Measurements from ENCODE around the gene ALCAM. TPM values are rescaled to one million over a fixed set of nuclear protein-coding genes. Genes with fewer than 3 reads are reported as not detected.

Gene ALCAM
- total RNA-seq, 1 donor from 2014 or later = 54.4 TPM

- H3K79me2 ChIP-seq (ENCODE audit: low read depth) = peaks cover 2% of the 10 kb centered on the region
- no peaks in the 10 kb centered on the region for H3F3A ChIP-seq (ENCODE audit: low read depth)
- H2AFZ ChIP-seq (replicated peaks) = no peak overlapping the region
- no peaks in the 10 kb centered on the region for H3K27me3 ChIP-seq
- H3K27ac Mint-ChIP-seq = no peak overlapping the region
- H3K27me3 Mint-ChIP-seq (ENCODE audit: insufficient read depth, low read depth) = no peaks in the 10 kb centered on the region
- no peaks in the 10 kb centered on the region for H4K20me1 ChIP-seq (ENCODE audit: low read depth)
- no peaks in the 10 kb centered on the region for H3K9me3 Mint-ChIP-seq
- H3K4me1 Mint-ChIP-seq = no peaks in the 10 kb centered on the region
- no peak overlapping the region for H3K4me3 Mint-ChIP-seq
- no peak overlapping the region for H3K9ac ChIP-seq
- TF ChIP-seq CTCF (IDR thresholded peaks at IDR 0.05) (no peak), EZH2 (IDR thresholded peaks at IDR 0.05) (no peak), EZH2phosphoT487 (IDR thresholded peaks at IDR 0.05) (no peak)
- no peaks in the 10 kb centered on the region for H3K36me3 ChIP-seq
- no peak for DNase-seq (ENCODE audit: low spot score)
- H3K27ac ChIP-seq = no peak overlapping the region
- no peaks in the 10 kb centered on the region for H3K4me1 ChIP-seq
- no peak overlapping the region for H3K4me2 ChIP-seq
- H3K9me3 ChIP-seq (ENCODE audit: low read depth) = no peaks in the 10 kb centered on the region
- H3K4me3 ChIP-seq = no peak overlapping the region
- no peaks in the 10 kb centered on the region for H3K36me3 Mint-ChIP-seq
Measured at GRCh38 chr3:105513886-105514285, 147.2 kb downstream of the ALCAM start.

- no peaks in the 10 kb centered on the region for H3K36me3 ChIP-seq
- H3K27ac ChIP-seq = no peak overlapping the region
- H3K9ac ChIP-seq = no peak overlapping the region
- no peaks in the 10 kb centered on the region for H3K79me2 ChIP-seq (ENCODE audit: low read depth)
- Mint-ChIP-seq H3K27me3 (ENCODE audit: insufficient read depth, low read depth) (no peaks in the 10 kb centered on the region), H3K27ac (no peak overlapping the region), H3K36me3 (no peaks in the 10 kb centered on the region), H3K4me1 (no peaks in the 10 kb centered on the region), H3K4me3 (no peak overlapping the region), H3K9me3 (no peaks in the 10 kb centered on the region)
- no peaks in the 10 kb centered on the region for H3K9me3 ChIP-seq (ENCODE audit: low read depth)
- TF ChIP-seq EZH2 (IDR thresholded peaks at IDR 0.05) = no peak
- no peak for TF ChIP-seq EZH2phosphoT487 (IDR thresholded peaks at IDR 0.05)
- TF ChIP-seq CTCF (IDR thresholded peaks at IDR 0.05) = no peak
- H3K4me3 ChIP-seq = no peak overlapping the region
- no peaks in the 10 kb centered on the region for H3K4me1 ChIP-seq
- no peaks in the 10 kb centered on the region for H4K20me1 ChIP-seq (ENCODE audit: low read depth)
- H2AFZ ChIP-seq (replicated peaks) = no peak overlapping the region
- no peaks in the 10 kb centered on the region for H3F3A ChIP-seq (ENCODE audit: low read depth)
- DNase-seq (ENCODE audit: low spot score) = no peak
- no peaks in the 10 kb centered on the region for H3K27me3 ChIP-seq
- H3K4me2 ChIP-seq = no peak overlapping the region
Measured at GRCh38 chr3:105515372-105515771, 148.7 kb downstream of the ALCAM start.

GRCh38 chr3:105516972-105517371, 150.3 kb downstream of the ALCAM start:
- no peaks in the 10 kb centered on the region for H3K4me1 ChIP-seq
- no peaks in the 10 kb centered on the region for H3K79me2 ChIP-seq (ENCODE audit: low read depth)
- Mint-ChIP-seq H3K9me3 (no peaks in the 10 kb centered on the region), H3K27me3 (ENCODE audit: insufficient read depth, low read depth) (no peaks in the 10 kb centered on the region), H3K27ac (no peak overlapping the region), H3K4me3 (no peak overlapping the region), H3K4me1 (no peaks in the 10 kb centered on the region), H3K36me3 (no peaks in the 10 kb centered on the region)
- TF ChIP-seq CTCF (IDR thresholded peaks at IDR 0.05) = peak; percentile 45
- no peak for TF ChIP-seq EZH2 (IDR thresholded peaks at IDR 0.05)
- no peaks in the 10 kb centered on the region for H3K36me3 ChIP-seq
- H3K9ac ChIP-seq = no peak overlapping the region
- H3K27ac ChIP-seq = no peak overlapping the region
- no peaks in the 10 kb centered on the region for H4K20me1 ChIP-seq (ENCODE audit: low read depth)
- H3K4me3 ChIP-seq = no peak overlapping the region
- no peaks in the 10 kb centered on the region for H3K9me3 ChIP-seq (ENCODE audit: low read depth)
- H3F3A ChIP-seq (ENCODE audit: low read depth) = no peaks in the 10 kb centered on the region
- no peak overlapping the region for H2AFZ ChIP-seq (replicated peaks)
- peak; percentile 29 for DNase-seq (ENCODE audit: low spot score)
- no peak overlapping the region for H3K4me2 ChIP-seq
- no peaks in the 10 kb centered on the region for H3K27me3 ChIP-seq

- no peak overlapping the region for H3K27ac ChIP-seq
- H3K4me1 ChIP-seq = no peaks in the 10 kb centered on the region
- no peaks in the 10 kb centered on the region for H3K36me3 Mint-ChIP-seq
- H4K20me1 ChIP-seq (ENCODE audit: low read depth) = no peaks in the 10 kb centered on the region
- no peaks in the 10 kb centered on the region for H3K27me3 Mint-ChIP-seq (ENCODE audit: insufficient read depth, low read depth)
- H3K4me3 ChIP-seq = no peak overlapping the region
- no peak overlapping the region for H3K4me2 ChIP-seq
- H2AFZ ChIP-seq (replicated peaks) = no peak overlapping the region
- no peak overlapping the region for H3K4me3 Mint-ChIP-seq
- no peak overlapping the region for H3K9ac ChIP-seq
- no peaks in the 10 kb centered on the region for H3K27me3 ChIP-seq
- H3K27ac Mint-ChIP-seq = no peak overlapping the region
- no peaks in the 10 kb centered on the region for H3K9me3 ChIP-seq (ENCODE audit: low read depth)
- no peaks in the 10 kb centered on the region for H3K79me2 ChIP-seq (ENCODE audit: low read depth)
- H3K4me1 Mint-ChIP-seq = no peaks in the 10 kb centered on the region
- no peak for DNase-seq (ENCODE audit: low spot score)
- TF ChIP-seq EZH2phosphoT487 (IDR thresholded peaks at IDR 0.05) (no peak), CTCF (IDR thresholded peaks at IDR 0.05) (no peak)
- H3F3A ChIP-seq (ENCODE audit: low read depth) = no peaks in the 10 kb centered on the region
- H3K36me3 ChIP-seq = no peaks in the 10 kb centered on the region
- H3K9me3 Mint-ChIP-seq = no peaks in the 10 kb centered on the region
Measured at GRCh38 chr3:105518203-105518602, 151.5 kb downstream of the ALCAM start.
